Mucosa of stomach (tissue), 1 donor: ENCODE data around the gene POU6F2.

Experiments
- H3K27me3 ChIP-seq: one replicate; pipeline ENCODE4 v1.7.0; 2013; ENCODE audit warnings: mild to moderate bottlenecking, low read length; ENCODE audit not compliant: control insufficient read depth, insufficient read depth
- H3K36me3 ChIP-seq: one replicate; pipeline ENCODE4 v1.7.0; 2013; ENCODE audit warnings: low read length; ENCODE audit not compliant: control insufficient read depth, insufficient read depth
- H3K4me1 ChIP-seq: one replicate; pipeline ENCODE4 v1.7.0; 2013; ENCODE audit warnings: mild to moderate bottlenecking, low read length; ENCODE audit not compliant: control insufficient read depth, insufficient read depth
- H3K4me3 ChIP-seq: one replicate; pipeline ENCODE4 v1.7.0; 2013; ENCODE audit warnings: low read length
- H3K9ac ChIP-seq: one replicate; pipeline ENCODE4 v1.7.0; 2013; ENCODE audit warnings: mild to moderate bottlenecking, low read length, moderate library complexity
- H3K9me3 ChIP-seq: one replicate; pipeline ENCODE4 v1.7.0; 2013; ENCODE audit warnings: mild to moderate bottlenecking, low read length, moderate library complexity; ENCODE audit not compliant: control insufficient read depth
- donor health status: Pancreatic carcinoma.

Gene POU6F2

GRCh38 chr7:39332142-39332541, 354.4 kb downstream of the POU6F2 start:
- Histone ChIP-seq H3K4me3 (no peak overlapping the region), H3K9me3 (no peaks in the 10 kb centered on the region), H3K9ac (no peak overlapping the region), H3K4me1 (no peaks in the 10 kb centered on the region), H3K36me3 (no peaks in the 10 kb centered on the region), H3K27me3 (no peaks in the 10 kb centered on the region)

GRCh38 chr7:39333701-39334100, 356.0 kb downstream of the POU6F2 start:
- no peak overlapping the region for H3K9ac ChIP-seq
- no peaks in the 10 kb centered on the region for H3K27me3 ChIP-seq
- H3K9me3 ChIP-seq = no peaks in the 10 kb centered on the region
- H3K4me1 ChIP-seq = no peaks in the 10 kb centered on the region
- no peak overlapping the region for H3K4me3 ChIP-seq
- H3K36me3 ChIP-seq = no peaks in the 10 kb centered on the region

GRCh38 chr7:39336442-39336841, 358.7 kb downstream of the POU6F2 start:
- Histone ChIP-seq H3K27me3 (no peaks in the 10 kb centered on the region), H3K36me3 (no peaks in the 10 kb centered on the region), H3K9me3 (no peaks in the 10 kb centered on the region), H3K4me1 (no peaks in the 10 kb centered on the region), H3K9ac (no peak overlapping the region), H3K4me3 (no peak overlapping the region)

GRCh38 chr7:39338716-39339115, 361.0 kb downstream of the POU6F2 start:
- Histone ChIP-seq H3K9me3 (no peaks in the 10 kb centered on the region), H3K27me3 (no peaks in the 10 kb centered on the region), H3K4me3 (no peak overlapping the region), H3K36me3 (no peaks in the 10 kb centered on the region), H3K4me1 (no peaks in the 10 kb centered on the region), H3K9ac (no peak overlapping the region)

- Histone ChIP-seq H3K36me3 (no peaks in the 10 kb centered on the region), H3K4me3 (no peak overlapping the region), H3K27me3 (no peaks in the 10 kb centered on the region), H3K4me1 (no peaks in the 10 kb centered on the region), H3K9me3 (no peaks in the 10 kb centered on the region), H3K9ac (no peak overlapping the region)
These were observed 361.9 kb downstream of the POU6F2 start for GRCh38 chr7:39339591-39339990.

GRCh38 chr7:39341083-39341482, 363.4 kb downstream of the POU6F2 start:
- Histone ChIP-seq H3K27me3 (no peaks in the 10 kb centered on the region), H3K4me1 (no peaks in the 10 kb centered on the region), H3K36me3 (no peaks in the 10 kb centered on the region), H3K9me3 (no peaks in the 10 kb centered on the region), H3K9ac (no peak overlapping the region), H3K4me3 (no peak overlapping the region)

GRCh38 chr7:39342763-39343162, 365.1 kb downstream of the POU6F2 start:
- Histone ChIP-seq H3K4me3 (no peak overlapping the region), H3K36me3 (no peaks in the 10 kb centered on the region)

GRCh38 chr7:39349452-39350123, 371.9 kb downstream of the POU6F2 start:
- no peaks in the 10 kb centered on the region for H3K4me1 ChIP-seq
- no peaks in the 10 kb centered on the region for H3K27me3 ChIP-seq
- H3K9ac ChIP-seq = no peak overlapping the region
- H3K9me3 ChIP-seq = no peaks in the 10 kb centered on the region
- no peaks in the 10 kb centered on the region for H3K36me3 ChIP-seq
- no peak overlapping the region for H3K4me3 ChIP-seq

More at GRCh38 chr7:39342763-39343162, 365.1 kb downstream of the POU6F2 start:
- Histone ChIP-seq H3K9me3 (no peaks in the 10 kb centered on the region), H3K27me3 (no peaks in the 10 kb centered on the region), H3K4me1 (no peaks in the 10 kb centered on the region), H3K9ac (no peak overlapping the region)

GRCh38 chr7:39353615-39354376, 376.1 kb downstream of the POU6F2 start:
- H3K4me3 ChIP-seq = no peak overlapping the region
- H3K9me3 ChIP-seq = no peaks in the 10 kb centered on the region
- no peaks in the 10 kb centered on the region for H3K4me1 ChIP-seq
- no peaks in the 10 kb centered on the region for H3K27me3 ChIP-seq
- H3K9ac ChIP-seq = no peak overlapping the region
- H3K36me3 ChIP-seq = no peaks in the 10 kb centered on the region

- Histone ChIP-seq H3K4me3 (no peak overlapping the region), H3K9me3 (no peaks in the 10 kb centered on the region), H3K36me3 (no peaks in the 10 kb centered on the region), H3K27me3 (no peaks in the 10 kb centered on the region), H3K9ac (no peak overlapping the region), H3K4me1 (no peaks in the 10 kb centered on the region)
These were observed 378.0 kb downstream of the POU6F2 start for GRCh38 chr7:39355664-39356063.

GRCh38 chr7:39356172-39356925, 378.6 kb downstream of the POU6F2 start:
- Histone ChIP-seq H3K27me3 (no peaks in the 10 kb centered on the region), H3K36me3 (no peaks in the 10 kb centered on the region)

GRCh38 chr7:39357648-39358047, 379.9 kb downstream of the POU6F2 start:
- Histone ChIP-seq H3K4me1 (no peaks in the 10 kb centered on the region), H3K4me3 (no peak overlapping the region), H3K27me3 (no peaks in the 10 kb centered on the region), H3K36me3 (no peaks in the 10 kb centered on the region), H3K9me3 (no peaks in the 10 kb centered on the region), H3K9ac (no peak overlapping the region)

More at GRCh38 chr7:39356172-39356925, 378.6 kb downstream of the POU6F2 start:
- H3K9ac ChIP-seq = no peak overlapping the region
- H3K9me3 ChIP-seq = no peaks in the 10 kb centered on the region
- no peaks in the 10 kb centered on the region for H3K4me1 ChIP-seq
- no peak overlapping the region for H3K4me3 ChIP-seq
